Common myeloid progenitor, CD34-positive (primary cell): ENCODE measurements around the gene MEIOB.

ENCODE experiments used
- CTCF ChIA-PET: fragments of 350-600 bp; sonication (Branson Sonifier 250); formaldehyde crosslinking; loops from one replicate; lab custom pipeline; 2021; ENCODE audit warnings: antibody characterized with exemption; lab: Charles Lee
- POLR2A ChIA-PET: fragments of 350-600 bp; sonication (Branson Sonifier 250); formaldehyde crosslinking; loops from one replicate; lab custom pipeline; 2021; ENCODE audit warnings: antibody characterized with exemption; lab: Charles Lee
- DNase-seq, 3 donors: peaks; one replicate each; pipeline versions ENCODE4 v3.0.0 to v3.0.0-alpha.2; 2013
- H3K27ac ChIP-seq, 2 experiments: 1 replicate in 1 of 2; 2 replicates in 1 of 2; pipeline ENCODE4 v1.7.0; 2013; ENCODE audit warnings: inconsistent platforms in 2 of 2, low read length in 2 of 2, mild to moderate bottlenecking in 2 of 2, low read depth in 1 of 2, moderate library complexity in 1 of 2; ENCODE audit not compliant: severe bottlenecking in 2 of 2, insufficient read depth in 1 of 2, poor library complexity in 1 of 2
- H3K27me3 ChIP-seq, 5 experiments: replicated peaks in 2 of 5; 1 replicate in 3 of 5; 2 replicates in 2 of 5; pipeline versions ENCODE4 v1.6.1 to v1.7.0; 2013; ENCODE audit warnings: low read length in 4 of 5, mild to moderate bottlenecking in 2 of 5, moderate library complexity in 2 of 5, inconsistent platforms in 1 of 5; ENCODE audit not compliant: insufficient read depth in 5 of 5, control insufficient read depth in 4 of 5
- H3K36me3 ChIP-seq, 4 experiments: 1 replicate in 2 of 4; 2 replicates in 2 of 4; pipeline versions ENCODE4 v1.6.1 to v1.7.0; 2013; ENCODE audit warnings: low read length in 3 of 4, control low read depth in 1 of 4, mild to moderate bottlenecking in 1 of 4; ENCODE audit not compliant: control insufficient read depth in 4 of 4, insufficient read depth in 4 of 4
- H3K4me1 ChIP-seq, 4 experiments: 1 replicate in 3 of 4; 2 replicates in 1 of 4; pipeline versions ENCODE4 v1.6.1 to v1.7.1; 2013; ENCODE audit warnings: low read length in 3 of 4, mild to moderate bottlenecking in 3 of 4, control low read depth in 1 of 4, inconsistent platforms in 1 of 4, moderate library complexity in 1 of 4; ENCODE audit not compliant: control insufficient read depth in 4 of 4, insufficient read depth in 4 of 4; ENCODE audit errors: control extremely low read depth in 1 of 4
- H3K4me3 ChIP-seq, 7 experiments: 1 replicate in 4 of 7; 2 replicates in 3 of 7; pipeline versions ENCODE4 v1.5.1 to v1.7.0; 2013; ENCODE audit warnings: mild to moderate bottlenecking in 7 of 7, low read length in 6 of 7, moderate library complexity in 6 of 7, inconsistent platforms in 2 of 7, low read depth in 2 of 7, control low read depth in 1 of 7; ENCODE audit not compliant: insufficient read depth in 4 of 7, control insufficient read depth in 1 of 7; ENCODE audit errors: extremely low read depth in 1 of 7
- H3K9me3 ChIP-seq, 5 experiments: 1 replicate in 4 of 5; 2 replicates in 1 of 5; pipeline versions ENCODE4 v1.6.1 to v1.7.1; 2013; ENCODE audit warnings: low read length in 4 of 5, mild to moderate bottlenecking in 2 of 5, inconsistent platforms in 1 of 5, low read depth in 1 of 5, moderate library complexity in 1 of 5; ENCODE audit not compliant: control insufficient read depth in 4 of 5, insufficient read depth in 2 of 5; ENCODE audit errors: control extremely low read depth in 1 of 5
- WGBS: methylation state at CpG from one replicate; pipeline ENCODE4 v1.1.5; 2013; ENCODE audit not compliant: insufficient coverage; 5-methylcytosine and 5-hydroxymethylcytosine counted together

Gene MEIOB

GRCh38 chr16:1825864-1826690, 45.9 kb downstream of the MEIOB start:
- no peaks in the 10 kb centered on the region for H3K27me3 ChIP-seq
- DNase-seq: peak; percentile 69 to 87 (median 83)
- peaks cover 6 to 20% (median 15%) of the 10 kb centered on the region in 4 experiments for H3K36me3 ChIP-seq
- POLR2A ChIA-PET: interaction anchor here (0.6 to 1.1 kb wide), 3 partner anchors 9 to 139 kb away, joined by 3 read pairs; partner anchors contain the start of gene RPS2
- H3K4me1 ChIP-seq: peaks cover 3 to 34% (median 30%) of the 10 kb centered on the region in 4 experiments
- WGBS: under 1% methylated on average over 92 of the region's 96 CpGs
- CTCF ChIA-PET: interaction anchor here (2.3 kb wide), 1 partner anchor 13 kb away, joined by 7 read pairs; no protein-coding TSS in a partner anchor
- peak overlapping the region in 1 of 2 experiments; percentile 67 for H3K27ac ChIP-seq
- H3K4me3 ChIP-seq: peak overlapping the region; percentile 43 to 99 (median 78)
- no peaks in the 10 kb centered on the region for H3K9me3 ChIP-seq

GRCh38 chr16:1825381-1825863, 46.5 kb downstream of the MEIOB start:
- Histone ChIP-seq H3K27me3 (no peaks in the 10 kb centered on the region), H3K27ac (peak overlapping the region in 1 of 2 experiments; percentile 67), H3K4me1 (peaks cover 3 to 34% (median 30%) of the 10 kb centered on the region in 4 experiments), H3K4me3 (peak overlapping the region; percentile 43 to 99 (median 77)), H3K9me3 (no peaks in the 10 kb centered on the region), H3K36me3 (peaks cover 2 to 24% (median 14%) of the 10 kb centered on the region in 4 experiments)
- ChIA-PET POLR2A (interaction anchor here (0.6 kb wide), 1 partner anchor 43 kb away, joined by 3 read pairs; the partner anchor contains the start of gene NUBP2), CTCF (interaction anchor here (1.6 to 2.3 kb wide), 2 partner anchors 12 kb away, joined by 7 to 9 read pairs; no protein-coding TSS in a partner anchor)
- 69% methylated on average over 15 of the region's 15 CpGs for WGBS
- no peak for DNase-seq

GRCh38 chr16:1823821-1824220, 48.1 kb downstream of the MEIOB start:
- 91% methylated on average over 8 of the region's 9 CpGs for WGBS
- no peaks in the 10 kb centered on the region for H3K27me3 ChIP-seq
- peaks cover 0 to 34% (median 18%) of the 10 kb centered on the region in 4 experiments for H3K36me3 ChIP-seq
- CTCF ChIA-PET: interaction anchor here (1.6 kb wide), 1 partner anchor 10 kb away, joined by 9 read pairs; no protein-coding TSS in a partner anchor
- peak; percentile 33 to 72 (median 56) for DNase-seq
- H3K4me1 ChIP-seq: peaks cover 3 to 28% (median 25%) of the 10 kb centered on the region in 4 experiments
- H3K4me3 ChIP-seq: no peak overlapping the region
- H3K9me3 ChIP-seq: no peaks in the 10 kb centered on the region
- POLR2A ChIA-PET: no interaction called here
- no peak overlapping the region for H3K27ac ChIP-seq

- Histone ChIP-seq H3K9me3 (no peaks in the 10 kb centered on the region), H3K36me3 (peaks cover 0 to 43% (median 23%) of the 10 kb centered on the region in 4 experiments)
- DNase-seq: no peak
These were observed 49.2 kb downstream of the MEIOB start for GRCh38 chr16:1822801-1823200.

GRCh38 chr16:1821861-1822611, 49.9 kb downstream of the MEIOB start:
- peaks cover 0 to 50% (median 24%) of the 10 kb centered on the region in 4 experiments for H3K36me3 ChIP-seq
- H3K27ac ChIP-seq: no peak overlapping the region
- ChIA-PET POLR2A (no interaction called here), CTCF (interaction anchor here (0.7 kb wide), 1 partner anchor 9 kb away, joined by 3 read pairs; no protein-coding TSS in a partner anchor)
- no peaks in the 10 kb centered on the region for H3K27me3 ChIP-seq
- DNase-seq: no peak
- H3K9me3 ChIP-seq: no peaks in the 10 kb centered on the region
- no peak overlapping the region for H3K4me3 ChIP-seq
- 95% methylated on average over 21 of the region's 24 CpGs for WGBS
- peaks cover 0 to 14% (median 11%) of the 10 kb centered on the region in 4 experiments for H3K4me1 ChIP-seq

More at GRCh38 chr16:1822801-1823200, 49.2 kb downstream of the MEIOB start:
- Histone ChIP-seq H3K4me1 (peaks cover 3 to 20% (median 17%) of the 10 kb centered on the region in 4 experiments), H3K27ac (no peak overlapping the region), H3K27me3 (no peaks in the 10 kb centered on the region), H3K4me3 (no peak overlapping the region)
- ChIA-PET POLR2A (no interaction called here), CTCF (interaction anchor here (0.7 kb wide), 1 partner anchor 8 kb away, joined by 3 read pairs; no protein-coding TSS in a partner anchor)
- 95% methylated on average over 15 of the region's 16 CpGs for WGBS

DNA sequence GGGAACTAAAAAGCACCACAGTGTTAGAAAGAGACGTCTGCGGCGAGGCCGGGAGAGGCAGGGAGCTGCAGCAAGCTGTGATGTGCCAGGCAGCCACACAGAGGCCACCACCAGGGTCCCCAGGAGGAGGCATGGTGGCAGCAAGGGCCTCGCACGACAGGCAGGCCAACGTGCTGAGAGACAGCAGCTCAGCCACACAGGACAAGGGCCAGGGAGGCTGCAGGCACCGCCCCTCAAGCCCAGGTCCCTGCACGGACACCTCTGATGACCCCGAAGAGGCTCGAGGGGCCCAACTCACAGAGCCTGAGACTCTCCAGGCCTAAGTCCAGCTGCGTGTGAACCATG, 51.0 kb downstream of the MEIOB start:
- no peak for DNase-seq
- peaks cover 0 to 9% (median 9%) of the 10 kb centered on the region in 4 experiments for H3K4me1 ChIP-seq
- ChIA-PET POLR2A (no interaction called here), CTCF (no interaction called here)
- H3K27ac ChIP-seq: no peak overlapping the region
- no peaks in the 10 kb centered on the region for H3K9me3 ChIP-seq
- 98% methylated on average over 12 of the region's 12 CpGs for WGBS
- no peaks in the 10 kb centered on the region for H3K27me3 ChIP-seq
- peaks cover 6 to 59% (median 32%) of the 10 kb centered on the region in 4 experiments for H3K36me3 ChIP-seq
- no peak overlapping the region for H3K4me3 ChIP-seq
